ENCODE measurements around the gene PTPRH. TPM values are rescaled to one million over a fixed set of nuclear protein-coding genes. Genes with fewer than 3 reads are reported as not detected.
"Not testable (repeated sequence)": the region's sequence is repeated elsewhere in the genome, so short reads cannot be mapped to it uniquely, and the experiment has no call there.

The PTPRH gene
- total RNA-seq, 1 donor from 2014 or later = not detected

- no peak for DNase-seq (ENCODE audit: low spot score)
- H3K4me1 Mint-ChIP-seq (ENCODE audit: unreplicated experiment) = peaks cover 3% of the 10 kb centered on the region
- H3K9me3 Mint-ChIP-seq (ENCODE audit: unreplicated experiment) = no peaks in the 10 kb centered on the region
- H3K4me3 Mint-ChIP-seq (ENCODE audit: unreplicated experiment) = peak overlapping the region; percentile 69
- TF ChIP-seq CTCF (IDR thresholded peaks at IDR 0.05; ENCODE audit: unreplicated experiment) = no peak
- peaks cover 20% of the 10 kb centered on the region for H3K36me3 Mint-ChIP-seq (ENCODE audit: low read depth, unreplicated experiment)
- H3K27ac Mint-ChIP-seq (ENCODE audit: unreplicated experiment) = no peak overlapping the region
- peaks cover 12% of the 10 kb centered on the region for H3K27me3 Mint-ChIP-seq (ENCODE audit: unreplicated experiment)
These were observed 17.5 kb upstream of the PTPRH start for GRCh38 chr19:55226788-55227187.

DNA sequence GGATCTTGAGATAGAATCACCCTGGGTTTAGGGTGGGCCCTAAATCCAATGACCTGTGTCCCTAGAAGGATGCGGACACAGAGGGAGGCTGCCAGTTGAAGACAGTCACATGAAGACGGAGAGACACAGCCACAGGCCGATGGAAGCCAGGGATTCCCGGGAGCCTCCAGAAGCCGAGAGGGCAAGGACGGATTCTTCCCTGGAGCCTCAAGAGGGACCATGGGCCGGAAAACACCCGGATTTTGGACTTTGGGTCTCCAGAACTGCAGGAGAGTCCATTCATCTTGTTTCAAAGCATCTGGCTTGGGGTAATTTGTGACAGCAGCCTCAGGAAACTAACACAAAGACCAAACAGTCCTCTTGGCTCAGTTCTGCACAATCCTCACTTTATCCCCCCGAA is 17.0 kb upstream of the PTPRH start:
- no peak for DNase-seq (ENCODE audit: low spot score)
- TF ChIP-seq CTCF (IDR thresholded peaks at IDR 0.05; ENCODE audit: unreplicated experiment) = no peak
- H3K4me1 Mint-ChIP-seq (ENCODE audit: unreplicated experiment) = peaks cover 3% of the 10 kb centered on the region
- H3K4me3 Mint-ChIP-seq (ENCODE audit: unreplicated experiment) = no peak overlapping the region
- H3K27me3 Mint-ChIP-seq (ENCODE audit: unreplicated experiment) = peaks cover 12% of the 10 kb centered on the region
- H3K36me3 Mint-ChIP-seq (ENCODE audit: low read depth, unreplicated experiment) = peaks cover 23% of the 10 kb centered on the region
- H3K27ac Mint-ChIP-seq (ENCODE audit: unreplicated experiment) = no peak overlapping the region
- H3K9me3 Mint-ChIP-seq (ENCODE audit: unreplicated experiment) = no peaks in the 10 kb centered on the region

GRCh38 chr19:55225415-55225958 is 16.2 kb upstream of the PTPRH start:
- Mint-ChIP-seq H3K4me1 (ENCODE audit: unreplicated experiment) (peaks cover 3% of the 10 kb centered on the region), H3K27me3 (ENCODE audit: unreplicated experiment) (peaks cover 12% of the 10 kb centered on the region), H3K36me3 (ENCODE audit: low read depth, unreplicated experiment) (peaks cover 23% of the 10 kb centered on the region), H3K9me3 (ENCODE audit: unreplicated experiment) (no peaks in the 10 kb centered on the region), H3K27ac (ENCODE audit: unreplicated experiment) (peak overlapping the region; percentile 59), H3K4me3 (ENCODE audit: unreplicated experiment) (peak overlapping the region; percentile 65)
- DNase-seq (ENCODE audit: low spot score) = no peak
- no peak for TF ChIP-seq CTCF (IDR thresholded peaks at IDR 0.05; ENCODE audit: unreplicated experiment)

DNA sequence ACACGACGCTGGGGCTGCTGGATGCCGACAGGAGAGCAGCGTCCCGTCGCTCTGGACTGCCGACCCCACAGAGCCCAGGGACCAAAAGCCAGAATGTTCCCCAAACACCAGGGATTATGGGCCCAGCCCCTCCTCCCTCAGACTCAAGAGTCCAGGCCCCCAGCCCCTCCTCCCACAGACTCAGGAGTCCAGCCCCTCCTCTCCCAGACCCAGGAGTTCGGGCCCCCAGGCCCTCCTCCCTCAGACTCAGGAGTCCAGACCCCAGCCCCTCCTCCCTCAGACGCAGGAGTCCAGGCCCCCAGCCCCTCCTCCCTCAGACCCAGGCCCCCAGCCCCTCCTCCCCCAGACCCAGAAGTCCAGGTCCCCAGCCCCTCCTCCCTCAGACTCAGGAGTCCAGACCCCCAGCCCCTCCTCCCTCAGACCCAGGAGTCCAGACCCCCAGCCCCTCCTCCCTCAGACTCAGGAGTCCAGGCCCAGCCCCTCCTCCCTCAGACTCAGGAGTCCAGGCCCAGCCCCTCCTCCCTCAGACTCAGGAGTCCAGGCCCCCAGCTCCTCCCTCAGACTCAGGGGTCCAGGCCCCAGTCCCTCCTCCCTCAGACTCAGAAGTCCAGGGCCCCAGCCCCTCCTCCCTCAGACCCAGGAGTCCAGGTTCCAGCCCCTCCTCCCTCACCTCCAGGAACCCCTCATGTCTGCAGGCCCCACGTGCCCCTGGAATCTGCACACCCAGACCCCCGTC is 15.5 kb upstream of the PTPRH start:
- H3K27me3 Mint-ChIP-seq (ENCODE audit: unreplicated experiment) = peaks cover 12% of the 10 kb centered on the region
- not testable (repeated sequence) for H3K27ac Mint-ChIP-seq (ENCODE audit: unreplicated experiment); H3K4me3 Mint-ChIP-seq (ENCODE audit: unreplicated experiment); H3K9me3 Mint-ChIP-seq (ENCODE audit: unreplicated experiment); H3K4me1 Mint-ChIP-seq (ENCODE audit: unreplicated experiment); DNase-seq (ENCODE audit: low spot score)
- peaks cover 26% of the 10 kb centered on the region for H3K36me3 Mint-ChIP-seq (ENCODE audit: low read depth, unreplicated experiment)

- peaks cover 12% of the 10 kb centered on the region for H3K27me3 Mint-ChIP-seq (ENCODE audit: unreplicated experiment)
- H3K4me3 Mint-ChIP-seq (ENCODE audit: unreplicated experiment) = no peak overlapping the region
- peaks cover 3% of the 10 kb centered on the region for H3K4me1 Mint-ChIP-seq (ENCODE audit: unreplicated experiment)
- TF ChIP-seq CTCF (IDR thresholded peaks at IDR 0.05; ENCODE audit: unreplicated experiment) = no peak
- H3K36me3 Mint-ChIP-seq (ENCODE audit: low read depth, unreplicated experiment) = peaks cover 24% of the 10 kb centered on the region
- no peaks in the 10 kb centered on the region for H3K9me3 Mint-ChIP-seq (ENCODE audit: unreplicated experiment)
- no peak for DNase-seq (ENCODE audit: low spot score)
- H3K27ac Mint-ChIP-seq (ENCODE audit: unreplicated experiment) = no peak overlapping the region
These were observed 14.9 kb upstream of the PTPRH start for GRCh38 chr19:55224038-55224665.

All from endothelial cell (in vitro differentiated cells).